HG03442 (cell line): ENCODE results near the gene UBE2I.

ENCODE experiments used
- ATAC-seq: cut with Tn5 transposase; IDR thresholded peaks from one replicate; pipeline ENCODE4 v1.9.1; 2021; ENCODE audit warnings: mild to moderate bottlenecking, moderate library complexity; ENCODE audit not compliant: unreplicated experiment

UBE2I gene

GRCh38 chr16:1312467-1312816 is 3.0 kb downstream of the UBE2I start:
- no peak for ATAC-seq

DNA sequence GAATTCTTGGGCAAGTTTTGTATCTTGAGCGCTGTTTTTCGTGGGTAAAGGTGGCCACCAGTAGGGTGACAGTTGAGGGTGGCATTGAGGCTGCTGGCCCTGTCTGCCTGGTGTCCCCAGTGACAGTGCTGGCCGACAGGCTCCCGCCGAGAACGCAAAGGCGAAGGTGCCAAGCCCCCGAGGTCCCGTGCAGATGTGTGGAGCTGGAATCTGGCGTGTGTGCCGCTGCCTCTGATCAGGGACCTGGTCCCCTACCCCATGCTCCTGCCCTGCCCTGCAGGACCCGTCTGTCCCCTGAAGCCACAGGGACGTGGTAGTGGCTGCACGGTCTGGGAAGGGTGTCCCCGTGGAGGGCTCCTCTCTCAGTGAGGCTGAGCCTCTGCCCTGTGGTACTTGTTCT is 3.5 kb downstream of the UBE2I start:
- ATAC-seq, result no peak

- ATAC-seq, result no peak
Observed at GRCh38 chr16:1313721-1314369, 4.4 kb downstream of the UBE2I start.

DNA sequence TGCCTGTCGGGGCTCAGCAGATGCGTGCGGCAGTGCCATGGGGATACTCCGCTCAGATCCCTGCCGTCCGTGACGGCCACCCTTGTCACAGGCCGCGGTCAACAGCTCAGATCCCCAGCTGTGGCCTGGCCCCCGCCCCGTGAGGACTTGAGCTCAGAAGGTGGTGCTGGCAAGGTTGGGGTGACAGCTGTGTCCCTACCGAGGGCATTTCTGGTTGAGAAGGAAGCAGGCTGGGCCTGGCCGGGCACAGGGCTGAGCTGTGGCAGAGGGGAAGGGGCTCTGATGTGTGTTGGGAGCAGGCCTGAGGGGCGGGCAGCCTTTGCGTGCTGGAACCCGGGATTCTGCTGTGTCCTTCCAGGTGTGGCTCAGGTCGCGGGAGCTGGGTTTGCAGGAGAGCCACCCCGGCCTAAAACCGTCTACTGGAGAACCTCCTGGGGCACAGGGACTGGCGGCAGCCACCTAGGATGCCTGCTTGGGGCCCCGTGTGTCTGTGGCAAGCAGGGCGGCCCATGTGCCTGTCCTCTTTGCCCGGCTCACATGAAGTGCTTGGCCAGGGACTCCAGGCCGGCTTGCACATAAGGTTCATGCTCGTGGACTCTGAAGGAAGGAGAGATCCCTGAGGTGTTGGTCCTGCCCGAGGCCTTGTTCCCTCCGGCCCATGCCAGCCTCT is 5.1 kb downstream of the UBE2I start:
- no peak for ATAC-seq

GRCh38 chr16:1315081-1316032 is 5.9 kb downstream of the UBE2I start:
- no peak for ATAC-seq

GRCh38 chr16:1316033-1316405 is 6.6 kb downstream of the UBE2I start:
- no peak for ATAC-seq

GRCh38 chr16:1317479-1318267 is 8.2 kb downstream of the UBE2I start:
- no peak for ATAC-seq

GRCh38 chr16:1318268-1318545 is 8.8 kb downstream of the UBE2I start:
- no peak for ATAC-seq

DNA sequence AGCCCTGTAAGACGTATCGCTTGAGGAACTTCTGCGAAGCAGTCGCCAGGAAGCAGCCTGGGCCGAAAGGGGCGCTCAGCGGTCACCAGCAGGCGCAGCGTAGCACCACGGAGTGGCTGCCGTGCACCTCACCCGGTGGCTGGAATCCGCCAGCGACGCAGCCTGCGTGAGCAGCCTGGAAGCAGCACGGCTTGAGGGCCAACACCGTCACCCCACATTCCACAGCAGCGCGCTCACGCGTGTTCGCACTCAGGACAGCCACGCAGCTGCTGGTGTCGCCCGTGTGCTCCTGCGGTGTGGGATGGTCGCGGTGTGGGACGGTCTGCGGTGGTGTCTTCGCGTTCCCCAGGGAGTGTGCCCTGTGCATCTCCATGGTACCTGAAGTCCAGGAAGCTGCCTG is 9.6 kb downstream of the UBE2I start:
- ATAC-seq, result no peak

- ATAC-seq, result no peak
Observed at GRCh38 chr16:1320097-1320496, 10.7 kb downstream of the UBE2I start.

GRCh38 chr16:1320658-1321240 is 11.3 kb downstream of the UBE2I start:
- ATAC-seq, result no peak

- ATAC-seq, result no peak
Observed at GRCh38 chr16:1322407-1322806, 13.0 kb downstream of the UBE2I start.

- no peak for ATAC-seq
Observed at GRCh38 chr16:1323296-1324239, 14.1 kb downstream of the UBE2I start.

GRCh38 chr16:1324286-1324826 is 14.9 kb downstream of the UBE2I start:
- no peak for ATAC-seq

- no peak for ATAC-seq
Observed at GRCh38 chr16:1325261-1325660, 15.8 kb downstream of the UBE2I start.

DNA sequence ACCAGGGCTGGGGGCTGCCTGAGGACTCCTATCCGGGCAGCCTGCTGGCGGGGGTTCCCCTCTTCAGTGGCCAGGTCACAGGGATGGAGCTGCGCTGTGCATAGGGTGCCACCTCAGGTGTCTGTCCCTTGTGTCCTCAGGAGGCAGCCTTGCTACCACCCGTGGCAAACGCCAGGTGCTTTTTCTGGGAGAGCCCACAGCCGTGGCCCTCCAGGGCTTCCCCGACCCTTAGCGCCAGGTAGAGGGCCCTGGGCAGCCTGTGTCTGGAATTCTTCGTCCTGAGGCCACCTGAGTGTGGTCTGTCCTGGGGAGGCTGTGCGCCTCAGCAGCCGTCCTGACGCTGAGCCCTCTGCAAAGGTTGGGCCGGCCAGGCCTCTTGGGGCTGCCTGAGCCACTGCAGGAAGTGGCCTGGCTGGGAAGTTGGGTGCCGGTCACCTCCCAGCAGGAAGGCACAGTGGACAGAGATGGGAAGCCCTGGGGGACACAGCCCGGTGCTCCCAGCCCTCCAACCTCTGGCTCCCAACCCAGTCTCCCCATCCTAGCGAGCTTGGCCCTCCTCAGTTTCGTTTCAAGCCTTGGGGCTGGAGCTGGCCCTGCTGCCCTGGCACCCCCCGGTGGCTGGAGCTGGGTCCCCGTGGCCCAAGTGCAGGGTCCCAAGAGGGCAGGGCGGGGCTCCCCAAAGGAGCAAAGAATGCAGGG is 16.4 kb downstream of the UBE2I start:
- no peak for ATAC-seq

DNA sequence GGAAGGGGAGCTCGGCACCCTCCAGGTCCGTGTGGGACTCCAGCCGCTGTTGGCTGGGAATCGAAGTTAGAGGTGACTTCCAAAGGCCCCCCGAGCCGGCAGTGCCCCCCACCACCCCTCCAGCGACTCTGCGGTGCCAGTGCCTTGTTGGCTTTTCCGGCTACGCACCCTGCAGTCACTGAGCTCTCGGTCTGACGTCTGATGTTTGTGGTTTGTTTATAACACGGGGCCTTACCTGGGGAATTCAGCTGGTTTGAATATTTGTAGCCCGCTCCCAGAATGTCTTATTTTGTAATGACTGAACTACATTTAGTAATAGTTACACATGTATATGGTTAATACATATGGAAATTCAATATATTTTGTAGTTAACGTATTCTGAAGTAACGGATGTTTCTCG is 17.0 kb downstream of the UBE2I start:
- ATAC-seq, result no peak

DNA sequence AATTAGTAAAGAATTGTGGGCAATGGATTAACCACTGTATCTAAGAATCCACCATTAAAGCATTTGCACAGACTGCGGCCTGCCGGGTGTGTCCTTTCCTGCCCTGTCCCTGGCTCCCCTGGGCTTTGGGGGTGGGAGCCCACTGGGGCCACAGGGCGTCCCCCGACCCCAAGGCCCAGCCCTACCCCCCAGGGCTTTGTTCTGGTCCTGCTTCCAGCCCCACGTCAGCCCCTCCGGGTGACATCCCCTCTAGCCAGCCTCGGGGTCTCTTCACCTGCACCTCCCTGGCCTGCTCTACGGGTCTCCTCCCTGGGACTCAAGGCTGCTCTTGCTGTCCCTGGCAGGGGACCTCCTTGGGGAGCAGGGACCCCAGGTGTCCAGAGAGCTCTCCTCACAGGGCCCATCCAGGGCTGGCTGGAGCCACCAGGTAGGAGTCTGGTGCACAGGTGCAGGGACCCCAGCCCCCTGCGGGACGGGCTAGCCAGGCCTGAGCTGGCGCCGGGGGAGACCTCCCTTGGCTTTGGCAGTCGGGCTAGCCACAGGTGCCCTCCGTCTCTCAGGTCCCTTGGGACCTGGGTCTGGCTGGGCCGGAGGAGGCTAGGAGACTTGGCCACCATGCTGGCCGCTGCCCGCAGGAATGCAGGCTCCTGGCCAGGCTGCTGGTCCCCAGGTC is 17.6 kb downstream of the UBE2I start:
- ATAC-seq, result no peak

GRCh38 chr16:1327619-1327947 is 18.1 kb downstream of the UBE2I start:
- ATAC-seq, result no peak
